H9 (cell line): ENCODE measurements around the gene FAM3C. TPM values are rescaled to one million over a fixed set of nuclear protein-coding genes. Genes with fewer than 3 reads are reported as not detected.

Experiments
- DNase-seq: peaks from one replicate; pipeline ENCODE4 v3.0.0-alpha.2; 2017
- H2AFZ ChIP-seq: one replicate; pipeline ENCODE4 v1.6.1; 2013; ENCODE audit warnings: mild to moderate bottlenecking, low read length, control low read depth, moderate library complexity
- H2AK5ac ChIP-seq: 2 replicates; pipeline ENCODE4 v1.6.1; 2013; ENCODE audit warnings: low read length, control low read depth, mixed read lengths; ENCODE audit not compliant: insufficient read length
- H2BK120ac ChIP-seq: one replicate; pipeline ENCODE4 v1.6.1; 2013; ENCODE audit warnings: low read depth, mild to moderate bottlenecking, low read length, control low read depth, inconsistent platforms; ENCODE audit not compliant: poor library complexity, severe bottlenecking
- H2BK12ac ChIP-seq: 2 replicates; pipeline ENCODE4 v1.6.1; 2013; ENCODE audit warnings: low read length, control low read depth, mixed read lengths, low read depth; ENCODE audit not compliant: insufficient read length
- H2BK15ac ChIP-seq: 2 replicates; pipeline ENCODE4 v1.6.1; 2013; ENCODE audit warnings: low read depth, low read length, control low read depth
- H2BK20ac ChIP-seq: one replicate; pipeline ENCODE4 v1.6.1; 2013; ENCODE audit warnings: low read depth, mild to moderate bottlenecking, low read length, control low read depth, inconsistent platforms; ENCODE audit not compliant: poor library complexity, severe bottlenecking
- H2BK5ac ChIP-seq: 2 replicates; pipeline ENCODE4 v1.6.1; 2013; ENCODE audit warnings: low read length, control low read depth, mixed read lengths; ENCODE audit not compliant: insufficient read length
- H3K14ac ChIP-seq: 2 replicates; pipeline ENCODE4 v1.6.1; 2013; ENCODE audit warnings: low read length, control low read depth; ENCODE audit not compliant: insufficient read depth
- H3K18ac ChIP-seq: 2 replicates; pipeline ENCODE4 v1.6.1; 2013; ENCODE audit warnings: low read depth, mild to moderate bottlenecking, mixed read lengths, low read length, control low read depth; ENCODE audit not compliant: insufficient read length
- H3K23ac ChIP-seq: 2 replicates; pipeline ENCODE4 v1.6.1; 2013; ENCODE audit warnings: low read length, control low read depth, mixed read lengths, low read depth; ENCODE audit not compliant: insufficient read length
- H3K23me2 ChIP-seq: 2 replicates; pipeline ENCODE4 v1.6.1; 2013; ENCODE audit warnings: low read depth, mild to moderate bottlenecking, mixed read lengths, low read length, control low read depth; ENCODE audit not compliant: insufficient read length, poor library complexity, severe bottlenecking
- H3K27ac ChIP-seq: 2 replicates; pipeline ENCODE4 v1.5.1; 2013; ENCODE audit warnings: low read length, control low read depth, mixed read lengths, low read depth; ENCODE audit not compliant: insufficient read length
- H3K27me3 ChIP-seq: 2 replicates; pipeline ENCODE4 v1.6.1; 2013; ENCODE audit warnings: low read length, control low read depth, inconsistent platforms; ENCODE audit not compliant: insufficient read depth
- H3K4ac ChIP-seq: 2 replicates; pipeline ENCODE4 v1.6.1; 2013; ENCODE audit warnings: low read depth, mild to moderate bottlenecking, control low read depth, inconsistent platforms, low read length, moderate library complexity
- H3K4me1 ChIP-seq: 2 replicates; pipeline ENCODE4 v1.6.1; 2013; ENCODE audit warnings: low read length, control low read depth, inconsistent platforms; ENCODE audit not compliant: insufficient read depth
- H3K4me2 ChIP-seq: 2 replicates; pipeline ENCODE4 v1.6.1; 2013; ENCODE audit warnings: low read length, control low read depth, mixed read lengths; ENCODE audit not compliant: insufficient read length, insufficient read depth
- H3K56ac ChIP-seq: 2 replicates; pipeline ENCODE4 v1.6.1; 2013; ENCODE audit warnings: low read depth, mild to moderate bottlenecking, mixed read lengths, low read length, control low read depth; ENCODE audit not compliant: insufficient read length
- H3K79me1 ChIP-seq: 2 replicates; pipeline ENCODE4 v1.6.1; 2013; ENCODE audit warnings: low read depth, mild to moderate bottlenecking, moderate library complexity, low read length, control low read depth, inconsistent platforms; ENCODE audit not compliant: insufficient read depth, poor library complexity, severe bottlenecking
- H3K79me2 ChIP-seq: 2 replicates; pipeline ENCODE4 v1.6.1; 2013; ENCODE audit warnings: low read length, control low read depth, inconsistent platforms; ENCODE audit not compliant: insufficient read depth
- H3K9ac ChIP-seq: 2 replicates; pipeline ENCODE4 v1.6.1; 2013; ENCODE audit warnings: low read length, control low read depth, mixed read lengths; ENCODE audit not compliant: insufficient read length; ENCODE audit errors: extremely low read depth
- H3K9me3 ChIP-seq: one replicate; pipeline ENCODE4 v1.6.1; 2013; ENCODE audit warnings: low read depth, low read length, inconsistent platforms; ENCODE audit not compliant: control insufficient read depth
- H3T11ph ChIP-seq: one replicate; pipeline ENCODE4 v1.6.1; 2013; ENCODE audit warnings: mild to moderate bottlenecking, low read length, control low read depth, inconsistent platforms
- H4K20me1 ChIP-seq: one replicate; pipeline ENCODE4 v1.6.1; 2013; ENCODE audit not compliant: control insufficient read depth, insufficient read length, insufficient read depth
- H4K5ac ChIP-seq: 2 replicates; pipeline ENCODE4 v1.6.1; 2013; ENCODE audit warnings: low read depth, mild to moderate bottlenecking, mixed read lengths, low read length, control low read depth; ENCODE audit not compliant: insufficient read length
- H4K8ac ChIP-seq: replicated peaks from 2 replicates; pipeline ENCODE4 v1.6.1; 2013; ENCODE audit warnings: low read length, control low read depth, mixed read lengths, low read depth; ENCODE audit not compliant: insufficient read length
- H4K91ac ChIP-seq: 2 replicates; pipeline ENCODE4 v1.6.1; 2013; ENCODE audit warnings: low read depth, mild to moderate bottlenecking, moderate library complexity, mixed read lengths, low read length, control low read depth; ENCODE audit not compliant: insufficient read length
- H3K27ac Mint-ChIP-seq, 3 experiments: 2 replicates in 2 of 3; 3 replicates in 1 of 3; pipeline ENCODE4 v1.8.0; 2020 to 2021; ENCODE audit warnings: mixed read lengths in 3 of 3, mild to moderate bottlenecking in 1 of 3, moderate library complexity in 1 of 3
- H3K27me3 Mint-ChIP-seq: 2 replicates; pipeline ENCODE4 v1.8.0; 2021; ENCODE audit warnings: low read depth, mild to moderate bottlenecking, moderate library complexity, mixed read lengths
- H3K36me3 Mint-ChIP-seq, 3 experiments: 2 replicates in 2 of 3; 3 replicates in 1 of 3; pipeline ENCODE4 v1.8.0; 2020 to 2021; ENCODE audit warnings: low read depth in 3 of 3, mixed read lengths in 3 of 3; ENCODE audit not compliant: insufficient read depth in 1 of 3
- H3K4me1 Mint-ChIP-seq, 2 experiments: 2 replicates each; pipeline ENCODE4 v1.8.0; 2020; ENCODE audit warnings: mixed read lengths in 2 of 2
- H3K4me3 Mint-ChIP-seq, 2 experiments: 2 replicates in 1 of 2; 3 replicates in 1 of 2; pipeline ENCODE4 v1.8.0; 2020 to 2021; ENCODE audit warnings: mild to moderate bottlenecking in 2 of 2, mixed read lengths in 2 of 2, moderate library complexity in 1 of 2
- H3K9me3 Mint-ChIP-seq, 2 experiments: 2 replicates in 1 of 2; 3 replicates in 1 of 2; pipeline ENCODE4 v1.8.0; 2020; ENCODE audit warnings: mild to moderate bottlenecking in 2 of 2, mixed read lengths in 2 of 2, moderate library complexity in 1 of 2
- WGBS: extraction: QIAGEN DNeasy Blood & Tissue Kit; methylation state at CpG from one replicate; pipeline ENCODE4 v1.1.7; 2013; ENCODE audit warnings: missing lambda C conversion rate, low lambda C conversion rate, mixed read lengths; ENCODE audit not compliant: insufficient read length; ENCODE audit errors: extremely low coverage; 5-methylcytosine and 5-hydroxymethylcytosine counted together
- total RNA-seq: library from RNA; stranded (reverse); gene quantifications from 2 replicates; pipeline ENCODE4 v1.2.1, GENCODE V29; 2021
- TF ChIP-seq, protein P1 (sequence below): fragments of 200-600 bp; sonication (generic); conservative IDR thresholded peaks from 3 replicates; pipeline ENCODE4 v1.8.0; 2021; ENCODE audit warnings: antibody characterized with exemption, mild to moderate bottlenecking

FAM3C gene
- total RNA-seq, 1 experiment from 2014 or later, result 64.5 TPM

DNA sequence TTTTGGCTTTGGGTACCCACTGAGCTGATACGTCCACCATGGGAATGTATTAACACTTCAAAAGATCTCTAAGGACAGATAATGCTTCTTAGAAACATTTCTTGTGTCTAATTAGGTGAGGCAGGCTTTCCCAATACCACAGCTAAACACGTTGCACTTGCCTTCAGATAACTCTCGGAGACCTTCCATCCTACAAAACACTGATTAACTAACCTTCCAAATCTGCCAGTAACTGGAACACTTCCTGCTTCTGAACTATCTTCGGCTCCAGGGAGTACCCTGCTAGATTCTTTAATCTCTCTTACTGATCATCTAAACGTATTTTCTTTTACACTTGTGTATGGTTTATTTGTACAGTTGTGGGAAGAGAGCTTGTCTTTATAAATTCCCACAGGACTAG lies 68.4 kb downstream of the FAM3C start:
- Histone ChIP-seq H4K20me1 (no peaks in the 10 kb centered on the region), H2AFZ (no peak overlapping the region), H3K4me1 (no peaks in the 10 kb centered on the region), H3K4me2 (no peak overlapping the region), H2BK20ac (no peak overlapping the region), H3T11ph (no peak overlapping the region), H3K9me3 (no peaks in the 10 kb centered on the region), H2BK12ac (no peak overlapping the region), H3K79me1 (no peaks in the 10 kb centered on the region), H4K5ac (no peak overlapping the region), H3K79me2 (no peaks in the 10 kb centered on the region), H3K14ac (no peak overlapping the region), H3K4ac (no peak overlapping the region), H4K91ac (no peak overlapping the region), H4K8ac (no peak overlapping the region), H2BK5ac (no peak overlapping the region), H3K9ac (no peak overlapping the region), H3K27ac (no peak overlapping the region), H2BK120ac (no peak overlapping the region), H3K18ac (no peak overlapping the region), H3K23me2 (peaks cover 19% of the 10 kb centered on the region), H2AK5ac (no peak overlapping the region), H3K23ac (no peak overlapping the region), H3K56ac (no peak overlapping the region), H2BK15ac (no peak overlapping the region), H3K27me3 (peaks cover 11% of the 10 kb centered on the region; the same call in 1 of the 2 replicates)
- Mint-ChIP-seq H3K9me3 (no peaks in the 10 kb centered on the region), H3K27me3 (peaks cover 46% of the 10 kb centered on the region), H3K36me3 (no peaks in the 10 kb centered on the region; a peak in 1 of 7 replicates), H3K27ac (no peak overlapping the region), H3K4me1 (peaks cover 5 to 14% of the 10 kb centered on the region in 2 experiments), H3K4me3 (no peak overlapping the region)
- TF ChIP-seq, protein P1, sequence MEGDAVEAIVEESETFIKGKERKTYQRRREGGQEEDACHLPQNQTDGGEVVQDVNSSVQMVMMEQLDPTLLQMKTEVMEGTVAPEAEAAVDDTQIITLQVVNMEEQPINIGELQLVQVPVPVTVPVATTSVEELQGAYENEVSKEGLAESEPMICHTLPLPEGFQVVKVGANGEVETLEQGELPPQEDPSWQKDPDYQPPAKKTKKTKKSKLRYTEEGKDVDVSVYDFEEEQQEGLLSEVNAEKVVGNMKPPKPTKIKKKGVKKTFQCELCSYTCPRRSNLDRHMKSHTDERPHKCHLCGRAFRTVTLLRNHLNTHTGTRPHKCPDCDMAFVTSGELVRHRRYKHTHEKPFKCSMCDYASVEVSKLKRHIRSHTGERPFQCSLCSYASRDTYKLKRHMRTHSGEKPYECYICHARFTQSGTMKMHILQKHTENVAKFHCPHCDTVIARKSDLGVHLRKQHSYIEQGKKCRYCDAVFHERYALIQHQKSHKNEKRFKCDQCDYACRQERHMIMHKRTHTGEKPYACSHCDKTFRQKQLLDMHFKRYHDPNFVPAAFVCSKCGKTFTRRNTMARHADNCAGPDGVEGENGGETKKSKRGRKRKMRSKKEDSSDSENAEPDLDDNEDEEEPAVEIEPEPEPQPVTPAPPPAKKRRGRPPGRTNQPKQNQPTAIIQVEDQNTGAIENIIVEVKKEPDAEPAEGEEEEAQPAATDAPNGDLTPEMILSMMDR, result no peak
- WGBS, result no CpG with 5 or more reads among the region's 5 CpGs
- no peak for DNase-seq
